Measurements from ENCODE around the gene LCN12. TPM values are rescaled to one million over a fixed set of nuclear protein-coding genes. Genes with fewer than 3 reads are reported as not detected.

The LCN12 gene
- total RNA-seq, 6 experiments from 2014 or later, result 2.7 to 36.4 (median 20.3) TPM

DNA sequence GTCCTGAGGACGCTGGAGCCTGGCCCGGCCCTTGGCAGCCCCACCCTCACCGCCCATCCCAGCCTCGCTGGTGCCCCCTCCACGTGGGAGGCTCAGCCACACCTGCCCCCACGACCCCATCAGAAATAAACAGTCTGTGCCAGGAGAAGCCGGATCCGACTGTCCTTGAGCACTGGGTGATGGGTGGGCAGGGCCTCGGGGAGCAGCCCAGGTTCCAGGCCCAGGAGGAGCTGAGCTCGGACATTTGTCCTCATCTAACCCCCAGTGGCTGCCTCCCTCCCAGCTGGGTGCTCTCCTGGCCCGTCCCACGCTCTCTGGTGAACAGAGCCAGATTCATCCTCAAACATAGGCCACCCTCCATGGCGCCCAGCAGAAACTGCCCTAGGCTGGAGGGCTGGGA, 20.7 kb downstream of the LCN12 start:
- TF ChIP-seq, protein P1, sequence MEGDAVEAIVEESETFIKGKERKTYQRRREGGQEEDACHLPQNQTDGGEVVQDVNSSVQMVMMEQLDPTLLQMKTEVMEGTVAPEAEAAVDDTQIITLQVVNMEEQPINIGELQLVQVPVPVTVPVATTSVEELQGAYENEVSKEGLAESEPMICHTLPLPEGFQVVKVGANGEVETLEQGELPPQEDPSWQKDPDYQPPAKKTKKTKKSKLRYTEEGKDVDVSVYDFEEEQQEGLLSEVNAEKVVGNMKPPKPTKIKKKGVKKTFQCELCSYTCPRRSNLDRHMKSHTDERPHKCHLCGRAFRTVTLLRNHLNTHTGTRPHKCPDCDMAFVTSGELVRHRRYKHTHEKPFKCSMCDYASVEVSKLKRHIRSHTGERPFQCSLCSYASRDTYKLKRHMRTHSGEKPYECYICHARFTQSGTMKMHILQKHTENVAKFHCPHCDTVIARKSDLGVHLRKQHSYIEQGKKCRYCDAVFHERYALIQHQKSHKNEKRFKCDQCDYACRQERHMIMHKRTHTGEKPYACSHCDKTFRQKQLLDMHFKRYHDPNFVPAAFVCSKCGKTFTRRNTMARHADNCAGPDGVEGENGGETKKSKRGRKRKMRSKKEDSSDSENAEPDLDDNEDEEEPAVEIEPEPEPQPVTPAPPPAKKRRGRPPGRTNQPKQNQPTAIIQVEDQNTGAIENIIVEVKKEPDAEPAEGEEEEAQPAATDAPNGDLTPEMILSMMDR (IDR thresholded peaks at IDR 0.05), result no peak
- no peak for TF ChIP-seq POLR2A (IDR thresholded peaks at IDR 0.05)
- ATAC-seq (no peak), DNase-seq (no peak)
- Histone ChIP-seq H3K27me3 (no peaks in the 10 kb centered on the region), H3K36me3 (no peaks in the 10 kb centered on the region), H3K4me3 (no peak overlapping the region), H3K27ac (no peak overlapping the region), H3K4me1 (no peaks in the 10 kb centered on the region), H3K9me3 (no peaks in the 10 kb centered on the region)
- 51% methylated on average over 10 of the region's 13 CpGs for WGBS (ENCODE audit: insufficient coverage, low coverage, low lambda C conversion rate, missing lambda C conversion rate)
- intact Hi-C loops (cut with DNase I), result no loop called here

DNA sequence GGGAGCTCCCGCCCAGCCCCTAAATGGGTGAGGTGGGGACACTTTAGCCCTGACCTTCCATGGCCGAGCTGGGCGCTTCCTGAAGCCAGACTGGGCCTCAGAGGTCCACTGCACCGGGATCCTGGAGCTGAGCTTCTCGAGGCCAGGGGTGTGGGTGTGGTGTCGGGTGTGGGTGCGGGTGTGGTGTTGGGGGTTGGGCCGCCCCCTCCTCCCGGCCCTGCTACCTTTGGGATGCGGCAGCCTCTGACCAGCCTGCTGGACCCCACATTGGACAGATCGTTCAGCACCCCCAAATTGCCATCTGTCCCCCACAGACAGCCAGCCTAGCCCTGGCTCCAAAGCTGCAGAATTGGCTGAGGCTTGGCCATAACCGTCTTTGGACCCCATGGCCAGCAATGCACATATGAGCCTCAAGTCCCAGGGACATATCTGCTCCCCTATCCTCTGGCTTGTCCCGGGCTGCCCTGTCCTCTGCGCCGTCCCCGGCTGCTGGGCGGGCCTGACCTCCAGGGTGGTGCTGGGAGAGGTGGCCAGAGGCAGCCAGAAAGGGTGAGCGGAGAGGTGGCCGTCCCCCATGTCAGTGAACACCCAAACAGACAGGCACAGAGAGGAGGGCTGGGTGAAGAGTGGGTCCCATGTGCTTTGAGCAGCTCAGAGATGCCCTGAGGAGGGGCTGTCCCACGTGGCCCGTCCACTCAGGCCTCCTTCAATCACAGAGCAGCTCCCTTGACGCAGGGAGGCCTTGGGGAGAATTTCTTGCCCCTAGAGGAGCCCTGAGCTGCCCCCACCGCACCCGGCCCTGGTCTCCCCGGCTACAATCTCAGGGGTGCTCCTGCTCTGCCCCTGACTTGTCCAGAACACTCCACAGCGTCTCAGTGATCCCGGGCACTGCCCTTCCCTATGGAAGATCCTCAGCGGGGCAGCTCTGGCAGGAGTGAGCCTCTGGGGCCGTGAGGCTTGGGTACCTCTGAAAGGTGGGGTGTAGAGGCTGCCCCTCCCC, 21.8 kb downstream of the LCN12 start:
- no CpG with 5 or more reads among the region's 29 CpGs for WGBS (ENCODE audit: insufficient coverage, low coverage, low lambda C conversion rate, missing lambda C conversion rate)
- DNase-seq, result no peak
- ATAC-seq, result no peak
- Histone ChIP-seq H3K4me1 (no peaks in the 10 kb centered on the region), H3K27ac (no peak overlapping the region), H3K27me3 (no peaks in the 10 kb centered on the region), H3K36me3 (no peaks in the 10 kb centered on the region), H3K4me3 (no peak overlapping the region), H3K9me3 (no peaks in the 10 kb centered on the region)
- TF ChIP-seq POLR2A (IDR thresholded peaks at IDR 0.05), result no peak
- TF ChIP-seq, protein P1 (IDR thresholded peaks at IDR 0.05), result no peak
- intact Hi-C loops (cut with DNase I), result no loop called here

DNA sequence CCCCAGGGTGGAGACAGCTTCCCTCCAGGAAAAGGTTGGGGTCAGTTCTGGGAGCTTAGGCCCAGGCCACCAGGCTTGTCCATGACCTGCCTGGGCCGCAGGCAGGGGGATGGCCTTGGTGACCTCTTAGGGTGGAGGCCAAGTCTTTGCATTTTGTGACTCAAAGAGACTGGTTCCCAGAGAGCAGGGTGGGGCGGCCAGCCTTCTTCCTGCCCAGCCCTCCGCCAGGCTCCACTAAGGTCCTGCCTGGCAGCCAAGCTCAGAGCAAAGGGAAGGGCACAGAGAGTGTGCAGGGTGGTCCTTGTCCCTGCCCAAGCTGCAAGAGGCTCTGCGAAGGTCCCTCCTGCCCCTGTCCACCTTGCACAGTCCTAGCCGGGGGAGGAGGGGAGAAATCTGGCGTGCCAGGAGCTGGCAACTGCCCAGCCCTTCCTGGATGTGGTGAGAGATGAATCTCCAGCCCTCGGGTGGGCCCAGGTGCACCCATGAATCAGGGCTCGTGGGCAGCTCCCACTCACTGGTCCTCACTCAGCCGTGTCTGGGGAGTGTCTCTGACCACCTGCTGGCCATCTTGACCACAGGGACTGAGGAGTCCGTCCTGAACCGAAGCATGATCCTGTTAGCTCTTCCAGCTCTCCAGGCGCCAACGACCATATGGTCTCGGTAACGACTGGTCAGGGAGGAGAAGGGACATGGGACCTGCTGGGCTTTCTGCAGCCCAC, 22.9 kb downstream of the LCN12 start:
- no peaks in the 10 kb centered on the region for H3K9me3 ChIP-seq
- no peaks in the 10 kb centered on the region for H3K4me1 ChIP-seq
- WGBS (ENCODE audit: insufficient coverage, low coverage, low lambda C conversion rate, missing lambda C conversion rate), result 60% methylated on average over 1 of the region's 15 CpGs
- DNase-seq (no peak), ATAC-seq (no peak)
- H3K27me3 ChIP-seq, result no peaks in the 10 kb centered on the region
- no peak overlapping the region for H3K4me3 ChIP-seq
- no peak overlapping the region for H3K27ac ChIP-seq
- TF ChIP-seq POLR2A (IDR thresholded peaks at IDR 0.05), result no peak
- TF ChIP-seq, protein P1 (IDR thresholded peaks at IDR 0.05), result no peak
- H3K36me3 ChIP-seq, result no peaks in the 10 kb centered on the region
- intact Hi-C loops (cut with DNase I), result no loop called here

DNA sequence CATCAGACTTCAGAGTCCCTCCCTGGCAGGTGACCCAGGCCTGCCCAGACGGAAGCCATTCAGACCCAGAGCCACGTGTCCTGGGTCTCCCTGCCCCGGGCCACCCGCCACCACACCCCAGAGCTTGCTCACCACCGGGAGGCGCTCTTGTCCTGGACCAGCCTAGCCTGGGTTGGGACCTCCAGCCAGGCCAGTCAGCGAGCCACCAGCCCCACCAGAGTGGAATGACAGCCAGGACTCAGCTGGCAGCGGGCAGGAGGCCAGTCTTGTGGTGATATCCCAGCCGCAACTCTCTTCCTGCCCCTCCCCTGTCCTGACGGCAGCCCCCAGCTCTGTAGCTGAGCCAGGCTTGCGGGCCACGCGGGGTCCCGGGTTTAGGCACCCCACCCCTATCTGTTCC, 23.6 kb downstream of the LCN12 start:
- DNase-seq (no peak), ATAC-seq (peak in 2 of 4 donors; percentile 6 to 13)
- 60% methylated on average over 1 of the region's 14 CpGs for WGBS (ENCODE audit: insufficient coverage, low coverage, low lambda C conversion rate, missing lambda C conversion rate)
- H3K27ac ChIP-seq, result no peak overlapping the region
- H3K4me3 ChIP-seq, result no peak overlapping the region
- no peaks in the 10 kb centered on the region for H3K36me3 ChIP-seq
- no peaks in the 10 kb centered on the region for H3K9me3 ChIP-seq
- intact Hi-C loops (cut with DNase I), result no loop called here
- H3K4me1 ChIP-seq, result no peaks in the 10 kb centered on the region
- H3K27me3 ChIP-seq, result no peaks in the 10 kb centered on the region
- TF ChIP-seq, protein P1 (IDR thresholded peaks at IDR 0.05), result no peak
- no peak for TF ChIP-seq POLR2A (IDR thresholded peaks at IDR 0.05)

Data from right lobe of liver (tissue), 6 donors.